ENCODE data around the gene DCT. TPM values are rescaled to one million over a fixed set of nuclear protein-coding genes. Genes with fewer than 3 reads are reported as not detected.

DCT gene
- total RNA-seq, 2 donors from 2014 or later = 0.11 to 0.39 TPM

- no peak for DNase-seq (ENCODE audit: low spot score)
- no peak for TF ChIP-seq CTCF (IDR thresholded peaks at IDR 0.05)
- Histone ChIP-seq H3K9me3 (no peaks in the 10 kb centered on the region), H3K4me1 (no peaks in the 10 kb centered on the region), H3K4me3 (no peak overlapping the region), H3K36me3 (no peaks in the 10 kb centered on the region), H3K27me3 (no peaks in the 10 kb centered on the region), H3K27ac (no peak overlapping the region)
Measured at GRCh38 chr13:94454906-94455305, 24.6 kb downstream of the DCT start.

- Histone ChIP-seq H3K36me3 (no peaks in the 10 kb centered on the region), H3K27ac (no peak overlapping the region), H3K9me3 (no peaks in the 10 kb centered on the region), H3K4me3 (no peak overlapping the region), H3K4me1 (no peaks in the 10 kb centered on the region), H3K27me3 (no peaks in the 10 kb centered on the region)
- no peak for TF ChIP-seq CTCF (IDR thresholded peaks at IDR 0.05)
- DNase-seq (ENCODE audit: low spot score) = no peak
Measured at GRCh38 chr13:94454334-94454733, 25.1 kb downstream of the DCT start.

- H3K9me3 ChIP-seq = no peaks in the 10 kb centered on the region
- no peaks in the 10 kb centered on the region for H3K36me3 ChIP-seq
- no peaks in the 10 kb centered on the region for H3K4me1 ChIP-seq
- H3K27ac ChIP-seq = no peak overlapping the region
- H3K27me3 ChIP-seq = no peaks in the 10 kb centered on the region
- no peak overlapping the region for H3K4me3 ChIP-seq
- no peak for DNase-seq (ENCODE audit: low spot score)
- TF ChIP-seq CTCF (IDR thresholded peaks at IDR 0.05) = no peak
Measured at GRCh38 chr13:94444826-94445225, 34.7 kb downstream of the DCT start.

- Histone ChIP-seq H3K9me3 (no peaks in the 10 kb centered on the region), H3K4me3 (no peak overlapping the region), H3K4me1 (peaks cover 0 to 10% of the 10 kb centered on the region in 2 donors), H3K36me3 (no peaks in the 10 kb centered on the region), H3K27me3 (no peaks in the 10 kb centered on the region), H3K27ac (no peak overlapping the region)
- TF ChIP-seq CTCF (IDR thresholded peaks at IDR 0.05) = peak; percentile 35 to 72
- no peak for DNase-seq (ENCODE audit: low spot score)
Measured at GRCh38 chr13:94435604-94436226, 43.8 kb downstream of the DCT start.

- Histone ChIP-seq H3K27me3 (no peaks in the 10 kb centered on the region), H3K9me3 (no peaks in the 10 kb centered on the region), H3K36me3 (no peaks in the 10 kb centered on the region), H3K4me1 (peaks cover 0 to 10% of the 10 kb centered on the region in 2 donors), H3K27ac (no peak overlapping the region), H3K4me3 (peak overlapping the region in 1 of 2 donors; percentile 10)
- TF ChIP-seq CTCF (IDR thresholded peaks at IDR 0.05) = no peak
- no peak for DNase-seq (ENCODE audit: low spot score)
Measured at GRCh38 chr13:94433055-94433961, 46.2 kb downstream of the DCT start.

Measured in right atrium auricular region (tissue), 2 donors.